GM19193 (cell line): Measurements from ENCODE around the gene SLC1A3.

Experiments
- POLR2A ChIP-seq: IDR thresholded peaks from 4 replicates; pipeline ENCODE4 v1.6.1; 2011; ENCODE audit not compliant: insufficient read depth, insufficient read length; ENCODE audit errors: extremely low read depth

Gene SLC1A3

GRCh38 chr5:36614657-36615308, 8.4 kb downstream of the SLC1A3 start:
- TF ChIP-seq POLR2A, result no peak

- no peak for TF ChIP-seq POLR2A
Observed at GRCh38 chr5:36619012-36619635, 12.7 kb downstream of the SLC1A3 start.

- TF ChIP-seq POLR2A, result no peak
Observed at GRCh38 chr5:36621985-36622384, 15.6 kb downstream of the SLC1A3 start.

GRCh38 chr5:36623832-36624231, 17.4 kb downstream of the SLC1A3 start:
- no peak for TF ChIP-seq POLR2A

- no peak for TF ChIP-seq POLR2A
Observed at GRCh38 chr5:36624277-36624676, 17.9 kb downstream of the SLC1A3 start.

GRCh38 chr5:36628695-36629094, 22.3 kb downstream of the SLC1A3 start:
- TF ChIP-seq POLR2A, result no peak

GRCh38 chr5:36629729-36630128, 23.3 kb downstream of the SLC1A3 start:
- TF ChIP-seq POLR2A, result no peak

- TF ChIP-seq POLR2A, result no peak
Observed at GRCh38 chr5:36630201-36631145, 24.1 kb downstream of the SLC1A3 start.

- TF ChIP-seq POLR2A, result no peak
Observed at GRCh38 chr5:36631154-36631553, 24.7 kb downstream of the SLC1A3 start.

GRCh38 chr5:36631620-36632362, 25.4 kb downstream of the SLC1A3 start:
- no peak for TF ChIP-seq POLR2A

- no peak for TF ChIP-seq POLR2A
Observed at GRCh38 chr5:36632363-36632664, 25.9 kb downstream of the SLC1A3 start.

GRCh38 chr5:36635721-36636390, 29.4 kb downstream of the SLC1A3 start:
- no peak for TF ChIP-seq POLR2A

GRCh38 chr5:36637101-36637500, 30.7 kb downstream of the SLC1A3 start:
- no peak for TF ChIP-seq POLR2A

- TF ChIP-seq POLR2A, result no peak
Observed at GRCh38 chr5:36637516-36637915, 31.1 kb downstream of the SLC1A3 start.
